ENCODE data around the gene AFMID. TPM values are rescaled to one million over a fixed set of nuclear protein-coding genes. Genes with fewer than 3 reads are reported as not detected.

Gene AFMID
- total RNA-seq, 1 donor from 2014 or later: 38.6 TPM

DNA sequence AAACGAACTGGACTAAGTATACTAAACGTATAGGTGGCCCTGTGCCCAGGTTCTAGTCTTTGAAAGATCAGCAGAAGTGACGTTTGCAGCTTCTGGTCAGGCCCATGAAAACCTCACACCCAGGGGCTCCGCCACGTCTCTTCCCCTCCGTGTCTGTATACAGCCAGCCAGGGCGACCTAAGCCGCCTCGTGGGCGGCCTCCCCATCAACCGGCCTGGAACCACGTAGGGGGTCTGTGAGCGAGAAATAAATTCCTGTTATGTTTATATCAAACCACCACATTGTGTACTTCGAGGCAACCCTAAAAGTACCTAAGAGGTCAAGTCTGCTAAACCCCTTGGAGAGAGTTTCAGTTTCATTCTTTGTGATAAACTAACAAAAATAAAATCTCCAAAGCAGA, 7.1 kb upstream of the AFMID start:
- DNase-seq (no peak), ATAC-seq (no peak)
- Histone ChIP-seq H3K27ac (peak overlapping the region; percentile 72), H3K27me3 (ENCODE audit: low read depth) (no peaks in the 10 kb centered on the region), H3K36me3 (no peaks in the 10 kb centered on the region), H3K9me3 (no peaks in the 10 kb centered on the region), H3K4me3 (peak overlapping the region; percentile 10), H3K4me1 (peaks cover 55% of the 10 kb centered on the region)
- intact Hi-C loops (cut with DNase I): no loop called here
- TF ChIP-seq, protein P1, sequence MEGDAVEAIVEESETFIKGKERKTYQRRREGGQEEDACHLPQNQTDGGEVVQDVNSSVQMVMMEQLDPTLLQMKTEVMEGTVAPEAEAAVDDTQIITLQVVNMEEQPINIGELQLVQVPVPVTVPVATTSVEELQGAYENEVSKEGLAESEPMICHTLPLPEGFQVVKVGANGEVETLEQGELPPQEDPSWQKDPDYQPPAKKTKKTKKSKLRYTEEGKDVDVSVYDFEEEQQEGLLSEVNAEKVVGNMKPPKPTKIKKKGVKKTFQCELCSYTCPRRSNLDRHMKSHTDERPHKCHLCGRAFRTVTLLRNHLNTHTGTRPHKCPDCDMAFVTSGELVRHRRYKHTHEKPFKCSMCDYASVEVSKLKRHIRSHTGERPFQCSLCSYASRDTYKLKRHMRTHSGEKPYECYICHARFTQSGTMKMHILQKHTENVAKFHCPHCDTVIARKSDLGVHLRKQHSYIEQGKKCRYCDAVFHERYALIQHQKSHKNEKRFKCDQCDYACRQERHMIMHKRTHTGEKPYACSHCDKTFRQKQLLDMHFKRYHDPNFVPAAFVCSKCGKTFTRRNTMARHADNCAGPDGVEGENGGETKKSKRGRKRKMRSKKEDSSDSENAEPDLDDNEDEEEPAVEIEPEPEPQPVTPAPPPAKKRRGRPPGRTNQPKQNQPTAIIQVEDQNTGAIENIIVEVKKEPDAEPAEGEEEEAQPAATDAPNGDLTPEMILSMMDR (IDR thresholded peaks at IDR 0.05): no peak

DNA sequence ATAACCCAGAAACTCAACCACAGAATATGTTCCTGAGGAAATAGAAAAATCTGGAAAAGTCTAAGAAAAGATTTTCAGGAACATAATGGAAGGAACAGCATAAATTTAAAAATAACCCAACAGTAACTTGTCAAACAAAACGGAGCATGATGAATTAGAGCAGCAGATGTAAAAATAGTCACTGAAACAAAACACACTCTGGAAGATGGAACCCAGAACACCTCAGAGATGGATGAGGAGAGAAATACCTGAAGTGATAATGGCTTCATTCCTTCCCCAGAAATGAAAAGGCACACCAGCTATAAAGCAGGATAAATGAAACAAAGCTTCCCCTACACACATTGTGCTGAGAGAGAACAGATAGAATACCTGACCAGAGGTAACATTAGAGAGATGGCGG, 6.7 kb upstream of the AFMID start:
- peak overlapping the region; percentile 10 for H3K4me3 ChIP-seq
- no peak for ATAC-seq
- intact Hi-C loops (cut with DNase I): no loop called here

DNA sequence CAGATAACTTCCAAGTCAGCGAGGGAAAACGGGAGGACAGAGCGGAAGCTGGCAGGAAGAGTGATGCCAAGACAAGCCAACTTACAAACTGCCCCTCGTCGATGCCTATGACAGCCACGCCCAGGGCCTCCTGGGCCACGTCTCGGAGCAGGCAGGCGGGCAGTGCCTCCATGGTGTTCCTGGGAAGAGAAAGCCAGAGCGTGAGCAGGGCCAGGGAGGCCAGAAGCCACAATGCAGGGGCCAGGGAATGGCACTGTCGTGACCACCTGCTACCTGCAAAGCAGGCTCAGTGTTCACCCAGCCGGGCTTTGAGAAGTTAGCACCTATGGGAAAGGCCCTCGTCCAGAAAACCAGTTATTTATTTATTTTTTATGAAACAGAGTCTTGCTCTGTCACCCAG, 4.7 kb upstream of the AFMID start:
- Histone ChIP-seq H3K27me3 (ENCODE audit: low read depth) (no peaks in the 10 kb centered on the region), H3K4me1 (peaks cover 55% of the 10 kb centered on the region), H3K9me3 (no peaks in the 10 kb centered on the region), H3K36me3 (no peaks in the 10 kb centered on the region), H3K27ac (no peak overlapping the region), H3K4me3 (no peak overlapping the region)
- TF ChIP-seq, protein P1 (IDR thresholded peaks at IDR 0.05): no peak
- ATAC-seq: no peak
- intact Hi-C loops (cut with DNase I): no loop called here
- no peak for DNase-seq

More for the DNA sequence above, 6.7 kb upstream of the AFMID start:
- no peaks in the 10 kb centered on the region for H3K27me3 ChIP-seq (ENCODE audit: low read depth)
- H3K9me3 ChIP-seq: no peaks in the 10 kb centered on the region
- no peak for DNase-seq
- H3K27ac ChIP-seq: peak overlapping the region; percentile 72
- H3K4me1 ChIP-seq: peaks cover 55% of the 10 kb centered on the region
- TF ChIP-seq, protein P1 (IDR thresholded peaks at IDR 0.05): no peak
- no peaks in the 10 kb centered on the region for H3K36me3 ChIP-seq

DNA sequence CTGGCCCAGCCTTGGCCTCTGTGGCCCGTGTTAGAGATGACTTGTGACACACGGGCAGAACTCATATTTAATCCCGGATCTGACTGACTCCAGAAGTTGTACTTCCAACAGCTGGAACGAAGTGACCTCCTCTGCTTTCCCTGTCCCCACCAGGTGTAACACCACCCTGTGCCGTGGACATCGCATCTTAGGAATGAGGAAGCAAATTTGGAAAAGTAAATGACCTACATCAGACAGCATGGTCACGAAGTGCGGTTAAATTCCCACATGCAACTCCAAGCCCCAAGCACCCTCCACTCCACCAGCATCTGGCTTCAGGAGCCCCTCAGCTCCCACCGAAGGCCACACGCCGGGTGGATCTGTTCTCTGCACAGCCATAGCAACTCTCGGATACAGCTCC, 3.2 kb upstream of the AFMID start:
- peaks cover 66% of the 10 kb centered on the region for H3K4me1 ChIP-seq
- TF ChIP-seq, protein P1 (IDR thresholded peaks at IDR 0.05): no peak
- ATAC-seq: no peak
- no peaks in the 10 kb centered on the region for H3K9me3 ChIP-seq
- intact Hi-C loops (cut with DNase I): no loop called here
- no peak overlapping the region for H3K27ac ChIP-seq
- DNase-seq: no peak
- no peaks in the 10 kb centered on the region for H3K27me3 ChIP-seq (ENCODE audit: low read depth)
- H3K4me3 ChIP-seq: no peak overlapping the region
- H3K36me3 ChIP-seq: no peaks in the 10 kb centered on the region

DNA sequence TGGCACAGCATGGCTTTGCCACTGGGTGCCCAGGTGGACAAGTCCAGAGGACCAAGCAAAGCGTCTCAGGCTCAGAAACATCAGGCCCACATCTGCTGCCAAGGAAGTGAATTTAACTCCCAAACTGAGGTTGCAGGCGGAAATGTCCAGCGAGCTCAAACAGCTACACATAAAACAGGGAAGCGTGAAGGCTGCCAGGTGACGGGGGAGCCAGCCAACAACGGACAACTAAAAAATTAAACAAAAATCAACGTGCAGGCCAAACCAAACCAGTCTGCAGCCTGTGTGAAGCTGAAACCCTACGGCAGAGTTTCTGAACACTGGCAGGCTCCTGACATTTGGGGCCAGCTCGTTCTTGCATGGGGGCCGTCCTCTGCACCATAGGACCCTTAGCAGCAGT, 2.8 kb upstream of the AFMID start:
- no peaks in the 10 kb centered on the region for H3K27me3 ChIP-seq (ENCODE audit: low read depth)
- no peaks in the 10 kb centered on the region for H3K9me3 ChIP-seq
- H3K27ac ChIP-seq: no peak overlapping the region
- no peak overlapping the region for H3K4me3 ChIP-seq
- H3K4me1 ChIP-seq: peaks cover 63% of the 10 kb centered on the region
- TF ChIP-seq, protein P1 (IDR thresholded peaks at IDR 0.05): no peak
- no peak for ATAC-seq
- no peaks in the 10 kb centered on the region for H3K36me3 ChIP-seq
- intact Hi-C loops (cut with DNase I): no loop called here
- no peak for DNase-seq

DNA sequence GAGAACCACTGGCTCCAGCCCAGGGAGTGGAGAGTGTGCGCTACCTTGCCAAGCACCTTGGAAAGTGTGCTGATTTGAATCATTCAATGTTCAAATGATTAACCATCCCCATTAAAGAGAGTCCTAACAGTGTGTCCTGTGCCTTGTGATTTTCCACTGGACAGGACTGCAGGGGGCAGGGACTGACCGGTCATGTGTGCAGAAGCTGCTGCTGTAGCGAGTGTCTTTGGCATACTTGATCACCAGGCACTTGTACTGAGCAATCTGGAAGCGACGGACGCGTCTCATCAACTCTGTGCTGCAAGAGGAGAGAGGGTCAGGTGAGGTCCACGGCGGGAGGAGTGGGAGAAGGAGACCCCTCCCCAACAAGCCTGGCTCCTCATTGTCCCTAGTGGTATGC, 2.3 kb upstream of the AFMID start:
- Histone ChIP-seq H3K27me3 (ENCODE audit: low read depth) (no peaks in the 10 kb centered on the region), H3K4me3 (no peak overlapping the region), H3K9me3 (no peaks in the 10 kb centered on the region), H3K36me3 (no peaks in the 10 kb centered on the region), H3K27ac (no peak overlapping the region), H3K4me1 (peaks cover 63% of the 10 kb centered on the region)
- ATAC-seq (peak in 1 of 2 donors; percentile 1), DNase-seq (no peak)
- TF ChIP-seq, protein P1 (IDR thresholded peaks at IDR 0.05): no peak
- intact Hi-C loops (cut with DNase I): no loop called here

Data from lower lobe of right lung (tissue), 2 donors.